Stimulated activated naive CD8-positive, alpha-beta T cell treated with anti-CD3 and anti-CD28 coated beads, Interleukin-15, amount 100 ng/mL, for 72 hours (primary cell): ENCODE results near the gene FBF1.
"Not testable (repeated sequence)": the region's sequence is repeated elsewhere in the genome, so short reads cannot be mapped to it uniquely, and the experiment has no call there.

Experiments used
- ATAC-seq: fragments of 150-1000 bp; cut with Tn5 transposase; 2 replicates; pipeline ENCODE4 v1.10.0; 2021; ENCODE audit warnings: mild to moderate bottlenecking, moderate library complexity
- DNase-seq, 2 donors: peaks; one replicate each; pipeline ENCODE4 v3.0.0; 2021 to 2022
- H3K27ac Mint-ChIP-seq, 2 donors: one replicate each; pipeline ENCODE4 v1.8.0; 2022; ENCODE audit warnings: mild to moderate bottlenecking in 2 of 2, mixed read lengths in 2 of 2, moderate library complexity in 2 of 2
- H3K27me3 Mint-ChIP-seq: one replicate; pipeline ENCODE4 v1.8.0; 2022; ENCODE audit warnings: mixed read lengths
- H3K4me1 Mint-ChIP-seq: one replicate; pipeline ENCODE4 v1.8.0; 2022; ENCODE audit warnings: mild to moderate bottlenecking, mixed read lengths
- H3K4me3 Mint-ChIP-seq, 2 donors: one replicate each; pipeline ENCODE4 v1.8.0; 2022; ENCODE audit warnings: mild to moderate bottlenecking in 2 of 2, mixed read lengths in 2 of 2, moderate library complexity in 1 of 2
- H3K9me3 Mint-ChIP-seq, 2 donors: one replicate each; pipeline ENCODE4 v1.8.0; 2022; ENCODE audit warnings: mixed read lengths in 2 of 2

The FBF1 gene

GRCh38 chr17:75897160-75898019, 43.5 kb downstream of the FBF1 start:
- H3K9me3 Mint-ChIP-seq = no peaks in the 10 kb centered on the region
- no peaks in the 10 kb centered on the region for H3K27me3 Mint-ChIP-seq
- peak overlapping the region; percentile 66 to 82 for H3K27ac Mint-ChIP-seq
- H3K4me1 Mint-ChIP-seq = peaks cover 47% of the 10 kb centered on the region
- peak overlapping the region; percentile 53 to 60 for H3K4me3 Mint-ChIP-seq
- ATAC-seq (no peak), DNase-seq (no peak)

- Mint-ChIP-seq H3K27ac (peak within 1 kb of the TSS; percentile 82 to 90), H3K4me1 (peaks cover 45% of the 10 kb centered on the region), H3K27me3 (no peaks in the 10 kb centered on the region), H3K4me3 (peak within 1 kb of the TSS; percentile 73 to 88), H3K9me3 (no peaks in the 10 kb centered on the region)
- peak; percentile 88 for ATAC-seq
- peak; percentile 73 to 80 for DNase-seq
Observed at GRCh38 chr17:75896415-75897159, 44.3 kb downstream of the FBF1 start, which contains the start of gene TRIM65. TSS of gene TRIM65 (minus strand) at chr17:75896951. CDS start at chr17:75896937, 14 bp downstream.

- no peak for ATAC-seq
Observed at GRCh38 chr17:75895370-75896155, 45.3 kb downstream of the FBF1 start.

GRCh38 chr17:75894049-75894733, 46.7 kb downstream of the FBF1 start:
- Mint-ChIP-seq H3K27me3 (no peaks in the 10 kb centered on the region), H3K27ac (peak overlapping the region; percentile 82 to 96), H3K4me3 (peak overlapping the region in 1 of 2 donors; percentile 6)

More at GRCh38 chr17:75895370-75896155, 45.3 kb downstream of the FBF1 start:
- DNase-seq = no peak
- Mint-ChIP-seq H3K27ac (peak overlapping the region; percentile 82 to 90), H3K4me3 (peak overlapping the region; percentile 73 to 88), H3K4me1 (peaks cover 44% of the 10 kb centered on the region), H3K9me3 (no peaks in the 10 kb centered on the region), H3K27me3 (no peaks in the 10 kb centered on the region)

GRCh38 chr17:75893305-75894048, 47.4 kb downstream of the FBF1 start:
- peak overlapping the region; percentile 42 to 82 for H3K27ac Mint-ChIP-seq
- DNase-seq = no peak
- no peaks in the 10 kb centered on the region for H3K27me3 Mint-ChIP-seq
- H3K9me3 Mint-ChIP-seq = no peaks in the 10 kb centered on the region
- H3K4me3 Mint-ChIP-seq = peak overlapping the region in 1 of 2 donors; percentile 6
- H3K4me1 Mint-ChIP-seq = peaks cover 53% of the 10 kb centered on the region
- no peak for ATAC-seq

More at GRCh38 chr17:75894049-75894733, 46.7 kb downstream of the FBF1 start:
- Mint-ChIP-seq H3K9me3 (no peaks in the 10 kb centered on the region), H3K4me1 (peaks cover 52% of the 10 kb centered on the region)
- ATAC-seq (no peak), DNase-seq (no peak)

- DNase-seq = no peak
- H3K4me1 Mint-ChIP-seq = peaks cover 51% of the 10 kb centered on the region
- no peak overlapping the region for H3K27ac Mint-ChIP-seq
- H3K9me3 Mint-ChIP-seq = no peaks in the 10 kb centered on the region
- no peak for ATAC-seq
- no peak overlapping the region for H3K4me3 Mint-ChIP-seq
- no peaks in the 10 kb centered on the region for H3K27me3 Mint-ChIP-seq
Observed at GRCh38 chr17:75892556-75893224, 48.2 kb downstream of the FBF1 start.

GRCh38 chr17:75891605-75892555, 49.0 kb downstream of the FBF1 start:
- ATAC-seq (no peak), DNase-seq (no peak)
- Mint-ChIP-seq H3K27ac (no peak overlapping the region), H3K4me1 (peaks cover 44% of the 10 kb centered on the region), H3K27me3 (no peaks in the 10 kb centered on the region), H3K4me3 (no peak overlapping the region), H3K9me3 (no peaks in the 10 kb centered on the region)

GRCh38 chr17:75891022-75891604, 49.7 kb downstream of the FBF1 start:
- Mint-ChIP-seq H3K9me3 (no peaks in the 10 kb centered on the region), H3K27ac (no peak overlapping the region), H3K4me1 (peaks cover 44% of the 10 kb centered on the region), H3K27me3 (no peaks in the 10 kb centered on the region), H3K4me3 (no peak overlapping the region)
- no peak for DNase-seq
- no peak for ATAC-seq

- no peak for DNase-seq
- Mint-ChIP-seq H3K4me3 (no peak overlapping the region), H3K9me3 (no peaks in the 10 kb centered on the region), H3K4me1 (peaks cover 27% of the 10 kb centered on the region), H3K27ac (peak overlapping the region in 1 of 2 donors; percentile 33), H3K27me3 (no peaks in the 10 kb centered on the region)
- peak; percentile 58 for ATAC-seq
Observed at GRCh38 chr17:75889454-75889853, 51.4 kb downstream of the FBF1 start.

GRCh38 chr17:75888484-75888883, 52.4 kb downstream of the FBF1 start:
- Mint-ChIP-seq H3K27ac (no peak overlapping the region), H3K4me1 (peaks cover 17% of the 10 kb centered on the region), H3K27me3 (no peaks in the 10 kb centered on the region), H3K4me3 (no peak overlapping the region), H3K9me3 (no peaks in the 10 kb centered on the region)
- ATAC-seq (no peak), DNase-seq (no peak)

GRCh38 chr17:75885860-75886259, 55.0 kb downstream of the FBF1 start:
- not testable (repeated sequence) for H3K4me3 Mint-ChIP-seq, H3K27ac Mint-ChIP-seq, DNase-seq, ATAC-seq, H3K9me3 Mint-ChIP-seq, H3K27me3 Mint-ChIP-seq
- peaks cover 25% of the 10 kb centered on the region for H3K4me1 Mint-ChIP-seq

GRCh38 chr17:75885431-75885830, 55.4 kb downstream of the FBF1 start:
- ATAC-seq (no peak), DNase-seq (no peak)
- H3K27ac Mint-ChIP-seq = no peak overlapping the region
- H3K9me3 Mint-ChIP-seq = no peaks in the 10 kb centered on the region
- peaks cover 22% of the 10 kb centered on the region for H3K4me1 Mint-ChIP-seq
- peaks cover 3% of the 10 kb centered on the region for H3K27me3 Mint-ChIP-seq
- no peak overlapping the region for H3K4me3 Mint-ChIP-seq
